Measurements from ENCODE around the gene ATP13A2. TPM values are rescaled to one million over a fixed set of nuclear protein-coding genes. Genes with fewer than 3 reads are reported as not detected.

ATP13A2 gene
- total RNA-seq, 1 donor from 2014 or later, result 69.5 TPM

DNA sequence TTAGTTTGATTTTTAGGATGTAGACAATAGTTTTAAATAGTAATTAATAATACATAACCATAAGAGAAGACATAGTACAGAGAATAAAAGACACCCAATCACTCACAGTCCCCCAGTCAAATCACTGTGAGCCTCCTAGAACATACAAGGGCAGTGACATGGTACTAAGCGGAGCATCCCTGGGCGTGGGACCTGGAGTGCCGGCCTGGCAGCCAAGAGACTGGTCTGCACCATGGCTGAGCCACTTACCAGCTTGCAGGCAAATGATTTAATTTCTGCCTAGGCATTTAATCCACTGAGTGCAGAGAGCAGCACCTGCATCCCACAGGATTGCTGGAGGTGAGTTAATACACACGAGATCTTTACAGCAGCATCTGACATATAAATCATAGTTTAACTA is 21.8 kb upstream of the ATP13A2 start:
- intact Hi-C loops (cut with micrococcal nuclease), result no loop called here

DNA sequence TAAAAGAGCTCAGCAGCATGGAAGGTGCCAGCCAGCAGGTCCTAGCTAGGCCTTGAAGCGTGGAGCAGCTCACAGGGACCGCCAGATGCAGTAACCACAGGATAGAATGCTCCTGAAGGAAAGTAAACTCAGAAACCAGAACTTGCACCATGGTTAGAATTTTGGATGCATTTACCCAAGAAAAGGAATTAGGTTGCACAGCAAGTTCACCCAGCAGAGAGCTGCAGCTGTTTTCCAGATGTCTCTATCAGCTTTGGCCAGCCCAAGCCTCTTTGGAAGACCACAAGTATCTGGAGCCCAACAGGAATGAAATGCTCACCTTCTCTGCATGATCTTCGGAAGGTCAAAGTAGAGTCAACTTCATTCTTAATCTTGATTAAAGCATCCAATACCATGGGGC is 21.0 kb upstream of the ATP13A2 start:
- intact Hi-C loops (cut with micrococcal nuclease), result no loop called here

DNA sequence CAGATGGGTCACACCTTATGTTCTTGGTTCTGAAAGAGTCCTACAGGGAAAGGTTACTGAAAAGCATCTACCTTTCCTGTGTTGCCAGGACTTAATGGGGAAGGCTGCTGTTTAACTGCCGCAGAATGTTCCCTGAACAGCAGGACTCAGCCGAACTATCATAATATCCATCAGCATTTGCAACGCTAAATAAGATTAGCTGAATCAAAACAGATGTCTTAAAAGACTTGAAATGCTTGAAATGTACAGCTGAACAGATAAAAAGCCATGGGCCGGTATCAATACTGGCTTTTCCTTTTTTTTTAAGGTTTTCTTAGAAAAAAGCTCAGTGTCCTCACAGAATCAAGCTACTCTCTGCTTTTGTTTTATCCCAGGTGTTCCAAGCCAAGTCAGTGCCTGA is 19.7 kb upstream of the ATP13A2 start:
- intact Hi-C loops (cut with micrococcal nuclease), result no loop called here

DNA sequence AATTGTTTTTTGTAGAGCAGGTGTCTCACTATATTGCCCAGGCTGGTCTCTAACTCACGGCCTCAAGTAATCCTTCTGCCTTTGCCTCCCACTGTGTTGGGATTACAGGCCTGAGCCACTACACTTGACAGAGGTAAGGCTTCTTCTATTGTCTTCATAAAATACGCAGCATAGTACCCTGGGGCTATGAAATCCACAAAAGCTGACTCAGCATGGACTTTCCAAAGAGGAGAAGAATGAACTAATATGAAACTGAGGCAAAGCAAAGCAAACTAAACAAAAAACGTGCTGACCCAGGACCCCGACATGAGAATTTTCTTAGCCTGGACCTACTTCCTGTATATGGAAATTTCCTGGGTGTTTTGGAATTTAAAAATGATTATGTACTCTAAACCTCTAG is 18.5 kb upstream of the ATP13A2 start:
- intact Hi-C loops (cut with micrococcal nuclease), result no loop called here

DNA sequence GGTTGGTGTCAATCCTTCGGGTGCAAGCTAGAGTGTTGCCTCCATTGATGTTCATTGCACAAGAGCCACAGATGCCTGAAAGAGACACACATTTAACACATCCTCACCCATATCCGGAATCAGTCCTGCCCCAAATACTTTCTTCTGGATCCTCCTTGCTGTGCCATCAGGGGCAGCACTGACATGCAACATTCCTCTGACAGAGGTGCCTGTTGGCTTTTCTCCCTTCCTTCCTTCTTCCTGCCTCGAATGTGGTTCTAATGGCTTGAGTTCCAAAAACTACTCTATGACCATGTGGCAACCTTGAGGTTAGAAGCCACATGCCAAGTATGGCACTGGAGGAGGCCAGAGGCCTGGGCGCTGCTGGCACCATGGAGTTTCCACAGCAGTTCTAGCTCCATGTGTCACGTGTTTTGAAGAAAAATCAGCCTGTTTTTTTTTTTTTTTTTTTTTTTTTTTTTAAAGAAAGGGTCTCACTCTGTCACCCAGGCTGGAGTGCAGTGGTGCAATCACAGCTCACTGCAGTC is 17.0 kb upstream of the ATP13A2 start:
- intact Hi-C loops (cut with micrococcal nuclease), result no loop called here

DNA sequence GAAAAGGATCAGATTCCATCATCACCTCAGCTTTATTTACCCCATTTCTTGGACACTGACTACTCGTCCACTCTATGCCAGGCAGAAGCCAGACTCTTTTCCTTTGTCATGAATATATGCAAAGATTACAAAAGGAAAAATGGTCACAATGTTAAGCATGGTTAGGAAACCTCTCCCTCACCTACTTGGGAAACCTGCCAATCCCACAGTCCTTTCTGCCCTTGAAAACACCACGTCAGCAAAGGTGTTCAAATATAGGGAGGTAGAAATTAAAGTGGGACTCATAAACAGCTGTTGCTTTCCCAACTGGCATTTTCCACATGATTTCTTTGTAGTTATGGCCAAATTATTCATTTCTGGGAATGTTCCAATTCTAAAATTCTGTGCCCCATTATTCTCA is 16.2 kb upstream of the ATP13A2 start:
- intact Hi-C loops (cut with micrococcal nuclease), result no loop called here

DNA sequence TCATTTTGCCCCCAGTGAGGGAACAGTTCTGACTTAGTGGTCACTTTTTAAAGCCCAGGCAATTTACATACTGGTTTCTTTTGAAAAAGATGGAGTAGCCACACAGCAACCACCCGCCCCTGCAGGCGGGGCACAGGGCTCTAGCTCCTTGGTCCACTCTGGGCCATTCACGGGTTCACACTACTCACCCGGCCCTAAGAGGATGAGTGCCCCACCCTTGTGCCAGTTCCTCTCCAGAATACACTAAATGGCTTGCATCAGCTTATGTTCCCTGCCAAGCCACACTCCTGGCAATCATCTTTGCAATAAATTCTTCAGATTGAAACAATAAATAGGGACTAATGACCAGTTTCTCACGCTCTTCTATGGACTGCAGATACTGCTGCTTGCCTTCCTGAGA is 15.7 kb upstream of the ATP13A2 start:
- intact Hi-C loops (cut with micrococcal nuclease), result no loop called here

DNA sequence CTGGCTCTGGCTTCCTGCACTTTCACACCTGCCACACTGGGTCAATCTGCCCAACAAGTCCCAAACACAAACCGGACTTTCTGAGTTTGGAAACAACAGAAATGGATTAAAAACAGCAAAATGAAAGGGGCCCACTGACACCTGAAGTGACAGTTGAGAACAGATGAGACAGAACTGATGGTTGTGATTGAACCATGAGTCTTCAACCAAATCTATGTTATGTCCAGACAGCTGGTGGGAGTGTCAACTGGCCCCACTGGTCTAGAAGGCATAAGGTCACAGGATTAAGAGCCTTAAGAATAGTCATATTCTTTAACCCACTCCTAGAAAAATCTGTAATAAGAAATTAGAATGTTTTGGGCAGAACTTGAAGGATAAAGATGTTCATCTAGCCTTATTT is 13.0 kb upstream of the ATP13A2 start:
- intact Hi-C loops (cut with micrococcal nuclease), result no loop called here

DNA sequence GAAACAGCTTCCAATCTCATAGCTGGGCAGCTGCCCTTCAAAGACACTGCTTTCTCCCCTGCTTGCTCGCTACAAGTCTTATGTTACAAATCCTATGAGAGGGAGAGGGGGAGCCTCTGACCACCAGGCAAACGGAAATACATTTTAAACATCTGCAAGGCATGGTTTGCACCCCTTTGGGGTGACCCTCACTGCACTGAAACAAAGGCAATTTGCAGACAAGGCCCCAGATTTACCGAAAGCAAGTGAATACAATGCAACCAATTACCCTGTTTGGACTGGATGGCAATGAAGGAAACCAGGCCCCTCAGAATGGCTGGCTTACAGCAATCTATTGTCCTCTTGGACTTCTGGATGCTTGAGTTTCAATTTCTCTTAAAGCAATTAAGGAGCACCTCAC is 11.8 kb upstream of the ATP13A2 start:
- intact Hi-C loops (cut with micrococcal nuclease), result no loop called here

DNA sequence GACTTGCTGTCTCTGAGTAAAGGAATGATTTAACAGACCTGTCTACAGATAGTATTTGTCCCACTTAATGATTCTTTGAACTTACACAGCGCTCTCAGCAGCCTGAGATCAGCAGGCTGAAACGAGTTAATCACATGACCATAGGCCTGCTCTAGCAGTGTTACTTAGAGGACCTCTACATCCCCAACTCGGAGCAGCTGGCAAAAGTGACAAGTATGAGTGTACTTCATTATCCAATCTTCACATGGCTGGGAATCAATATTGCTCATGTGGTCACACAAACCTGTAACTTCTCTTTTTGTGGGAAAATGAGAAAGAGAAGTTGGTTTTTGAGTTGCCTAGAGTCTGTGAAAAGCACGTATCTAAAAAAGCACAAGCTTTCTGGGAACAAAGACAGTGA is 11.4 kb upstream of the ATP13A2 start:
- intact Hi-C loops (cut with micrococcal nuclease), result no loop called here

DNA sequence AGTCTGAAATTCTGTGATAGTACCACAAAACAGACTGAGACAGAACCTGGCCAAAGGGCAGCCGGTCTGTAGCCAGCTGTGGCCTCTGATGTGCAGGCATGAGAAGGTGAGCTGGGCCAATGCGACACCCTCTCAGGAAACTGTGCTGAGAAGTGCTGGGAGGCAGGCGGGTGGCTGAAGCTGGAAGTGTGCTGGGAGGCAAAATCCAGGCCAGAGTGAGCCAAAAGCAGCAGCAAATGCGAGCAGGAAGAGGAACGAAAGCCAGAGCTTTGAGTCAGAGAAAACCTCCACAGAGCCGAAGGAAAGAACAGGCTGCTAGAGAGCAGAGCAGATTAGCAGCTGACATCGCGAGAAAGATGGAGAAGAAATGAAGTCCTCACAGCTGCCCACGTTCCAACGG is 10.2 kb upstream of the ATP13A2 start:
- intact Hi-C loops (cut with micrococcal nuclease), result no loop called here

DNA sequence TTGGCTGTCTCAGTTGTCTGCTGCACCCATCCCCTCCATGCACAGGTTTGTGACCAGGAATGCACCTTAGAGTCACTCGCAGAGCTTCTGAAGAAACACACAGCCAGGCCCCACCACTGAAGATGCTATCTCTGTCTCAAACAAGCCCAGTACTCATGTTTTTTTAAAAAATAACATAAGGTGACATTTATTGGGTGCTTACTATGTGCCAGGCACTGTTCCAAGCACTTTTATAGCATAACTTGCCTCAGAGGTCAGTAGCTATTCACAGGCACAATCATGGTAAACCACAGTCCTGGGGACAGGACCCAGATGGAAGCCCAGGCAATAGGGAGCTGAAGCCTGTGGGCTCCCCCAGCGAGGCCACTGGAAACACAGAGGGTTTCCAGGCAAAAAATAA is 8.8 kb upstream of the ATP13A2 start:
- intact Hi-C loops (cut with micrococcal nuclease), result no loop called here

DNA sequence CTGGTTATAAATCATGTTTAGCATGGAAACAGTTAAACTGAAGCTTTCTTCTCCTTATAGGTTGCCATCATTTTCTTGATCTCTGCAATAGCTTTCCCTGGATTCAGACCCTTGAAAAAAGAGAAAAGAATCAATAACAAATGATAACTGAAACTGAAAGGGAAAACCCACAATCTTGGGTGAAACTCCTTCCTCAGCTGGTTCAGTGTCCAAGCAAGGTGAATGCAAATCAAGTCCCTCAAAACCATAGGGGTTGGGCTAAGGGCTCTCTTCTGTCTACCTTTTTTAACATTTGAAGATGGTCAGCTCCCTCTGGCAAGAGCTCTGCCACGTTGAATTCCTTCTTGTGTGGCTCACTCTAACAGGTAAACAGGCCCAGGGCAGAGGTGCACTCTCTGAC is 7.1 kb upstream of the ATP13A2 start:
- intact Hi-C loops (cut with micrococcal nuclease), result no loop called here

DNA sequence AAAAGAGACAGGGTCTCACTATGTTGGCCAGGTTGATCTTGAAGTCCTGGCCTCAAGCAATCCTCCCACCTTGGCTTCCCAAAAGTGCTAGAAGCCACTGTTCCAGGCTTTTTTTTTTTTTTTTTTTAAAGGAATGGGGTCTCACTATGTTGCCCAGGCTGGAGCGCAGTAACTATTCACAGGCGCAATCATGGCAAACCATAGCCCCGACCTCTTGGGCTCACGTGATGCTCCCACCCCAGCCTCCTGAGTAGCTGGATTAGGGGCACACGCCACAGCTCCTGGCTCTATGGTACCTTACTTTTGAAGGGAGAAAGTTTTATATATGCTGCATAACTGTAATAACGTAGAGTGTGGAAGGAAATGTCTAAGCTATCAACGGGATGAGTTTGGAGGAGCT is 5.7 kb upstream of the ATP13A2 start:
- intact Hi-C loops (cut with micrococcal nuclease), result no loop called here

DNA sequence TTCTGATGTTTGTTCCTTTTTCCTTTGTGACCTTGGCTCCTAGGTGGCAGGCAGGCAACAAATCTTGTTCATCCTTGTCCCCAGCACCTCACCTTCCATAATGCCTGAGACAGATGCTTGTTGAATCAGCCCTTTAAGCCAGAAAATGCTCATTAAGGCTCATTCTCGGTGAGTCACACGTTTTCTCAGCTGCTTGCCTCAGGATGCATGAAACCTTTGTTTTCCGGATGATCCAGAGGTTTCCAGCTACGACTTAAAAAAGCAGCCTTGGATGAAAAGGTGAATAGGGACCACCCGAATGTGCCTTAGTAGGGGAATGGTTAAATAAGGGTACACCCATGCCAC is 4.6 kb upstream of the ATP13A2 start:
- intact Hi-C loops (cut with micrococcal nuclease), result no loop called here

DNA sequence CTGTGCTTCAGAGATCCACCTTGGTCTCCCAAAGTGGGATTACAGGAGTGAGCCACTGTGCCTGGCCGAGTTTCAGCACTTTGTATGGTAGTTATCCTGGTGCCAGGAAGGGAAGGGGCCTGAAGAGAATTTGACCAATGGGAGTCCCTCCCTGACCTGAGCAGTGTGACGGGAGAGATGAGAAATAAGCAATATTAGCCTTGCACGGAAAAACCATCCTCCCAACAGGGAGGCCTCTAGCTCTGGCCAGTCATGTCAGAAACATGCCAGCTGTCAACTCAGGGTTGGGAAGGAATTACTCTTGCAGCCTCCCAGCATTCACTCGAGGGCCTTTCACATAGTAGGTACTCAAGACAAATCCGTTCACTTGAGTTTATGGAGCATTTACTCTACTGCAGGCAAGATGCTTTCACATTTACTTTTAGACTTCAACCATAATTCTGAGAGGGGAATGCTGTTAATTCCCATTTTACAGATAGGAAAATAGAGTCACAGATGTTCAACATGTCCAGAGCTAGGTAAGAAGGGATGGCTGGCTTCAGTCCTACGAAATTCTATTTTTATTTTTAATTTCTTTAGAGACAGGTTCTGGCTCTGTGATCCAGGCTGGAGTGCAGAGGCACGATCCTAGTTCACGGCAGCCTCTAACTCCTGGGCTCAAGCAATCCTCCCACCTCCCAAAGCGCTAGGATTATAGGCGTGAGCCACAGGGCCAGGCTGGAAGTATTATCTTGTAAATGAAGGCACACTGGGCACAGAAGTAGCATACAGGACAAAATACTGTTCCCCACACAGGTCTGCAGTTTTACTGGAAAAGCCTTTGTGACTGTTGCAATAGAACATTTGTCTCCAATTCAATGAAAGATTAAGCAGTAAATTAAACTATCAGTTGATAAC is 3.2 kb upstream of the ATP13A2 start:
- intact Hi-C loops (cut with micrococcal nuclease), result loop anchor here (5.0 kb wide), 1 partner anchor 1493 kb away; the partner anchor contains the start of gene CASP9

DNA sequence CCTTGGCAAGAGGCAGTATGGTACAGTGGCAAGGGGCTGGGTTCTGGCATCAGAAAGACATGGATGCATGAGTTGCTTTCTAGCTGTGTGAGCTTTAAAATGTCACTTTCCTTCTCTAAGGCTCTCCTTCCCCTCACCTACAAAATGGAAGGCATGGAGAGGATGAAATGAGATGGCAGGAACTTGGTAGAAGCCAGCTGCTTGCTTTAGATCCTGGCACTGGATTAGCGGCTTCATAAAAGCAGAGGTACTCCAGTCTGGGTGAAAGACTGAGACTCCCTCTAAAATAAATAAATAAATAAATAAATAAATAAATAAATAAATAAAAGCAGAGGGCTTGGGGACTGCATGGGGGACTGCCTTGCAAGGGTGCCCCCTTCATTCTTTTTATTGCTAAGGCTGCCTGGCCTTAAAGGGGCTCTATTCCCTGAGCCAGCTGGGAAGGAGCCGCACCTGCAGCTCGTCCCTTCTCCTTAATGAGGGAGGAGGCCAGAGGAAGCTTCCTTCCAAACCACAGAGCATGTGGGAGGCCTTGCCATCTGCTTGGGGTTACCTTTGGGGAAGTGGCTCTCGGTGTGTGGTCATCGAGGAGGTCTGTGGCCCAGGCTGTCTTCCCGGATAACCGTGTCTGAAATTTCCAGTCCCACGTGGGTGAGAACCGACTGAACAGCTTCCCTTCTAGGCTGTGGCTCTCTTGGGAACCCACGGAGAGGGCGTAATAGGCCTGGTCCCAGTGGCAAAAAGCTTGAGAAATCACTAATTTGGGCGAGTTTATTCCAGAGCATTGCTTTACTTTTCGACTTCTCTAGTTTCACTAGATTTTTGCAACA is 2.0 kb upstream of the ATP13A2 start:
- intact Hi-C loops (cut with micrococcal nuclease), result loop anchor here (2.0 to 5.0 kb wide), 3 partner anchors 99 to 1491 kb away; partner anchors contain the start of gene CASP9

DNA sequence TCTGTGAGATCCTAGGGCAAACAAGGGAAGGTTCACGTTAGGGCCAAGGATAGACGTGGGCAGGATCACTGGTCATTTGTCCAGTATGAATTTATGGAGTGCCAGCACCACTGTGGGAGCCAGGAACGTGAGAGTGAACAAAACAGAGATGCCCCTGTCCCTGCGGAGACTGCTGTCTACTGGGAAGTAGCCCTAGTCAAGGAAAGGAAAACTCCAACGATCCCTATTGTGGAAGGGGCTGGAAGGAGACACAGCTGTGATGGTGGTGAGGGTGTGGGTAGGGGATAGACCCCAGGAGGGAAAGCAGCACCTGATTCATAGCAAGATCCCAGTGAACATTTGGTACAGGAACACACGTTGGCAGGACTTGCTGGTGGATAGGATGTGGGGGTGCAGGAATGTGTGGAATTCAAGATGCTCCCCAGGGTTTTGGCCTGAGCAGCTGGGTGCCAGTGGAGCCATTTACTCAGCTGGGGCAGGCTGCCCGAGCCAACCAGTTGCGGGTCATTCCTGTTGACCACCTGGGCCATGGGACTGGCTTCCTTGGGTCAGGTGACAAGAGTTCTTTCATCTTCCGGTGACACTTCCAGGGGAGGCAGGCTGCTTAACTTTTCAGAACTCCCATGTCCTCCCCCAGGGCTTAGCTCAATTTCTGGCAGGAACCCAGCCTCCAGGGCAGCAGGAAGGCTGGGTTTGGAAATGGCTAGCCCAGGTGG is 1.2 kb upstream of the ATP13A2 start:
- intact Hi-C loops (cut with micrococcal nuclease), result loop anchor here (1.0 to 5.0 kb wide), 5 partner anchors 41 to 1491 kb away; partner anchors contain the start of genes CASP9 and SDHB

DNA sequence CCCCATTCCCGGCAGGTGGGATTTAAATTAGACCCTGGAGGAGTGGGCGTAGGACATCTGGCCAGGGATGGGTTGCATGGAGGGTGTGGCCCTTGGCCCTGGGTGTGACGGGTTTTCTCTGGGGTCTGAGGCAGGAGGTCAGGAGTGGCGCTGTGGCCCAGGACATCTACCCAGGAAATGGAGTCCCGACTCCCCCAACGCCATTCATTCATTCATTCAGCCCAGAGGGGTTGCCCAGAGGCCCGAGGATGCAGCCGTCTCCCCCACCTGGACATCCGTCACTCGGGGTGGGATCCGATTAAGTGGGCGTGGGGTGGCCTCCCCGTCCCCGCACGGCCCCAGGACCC is 663 bp downstream of the ATP13A2 start:
- intact Hi-C loops (cut with micrococcal nuclease), result loop anchor here (5.0 kb wide), 1 partner anchor 1489 kb away; the partner anchor contains the start of gene CASP9

DNA sequence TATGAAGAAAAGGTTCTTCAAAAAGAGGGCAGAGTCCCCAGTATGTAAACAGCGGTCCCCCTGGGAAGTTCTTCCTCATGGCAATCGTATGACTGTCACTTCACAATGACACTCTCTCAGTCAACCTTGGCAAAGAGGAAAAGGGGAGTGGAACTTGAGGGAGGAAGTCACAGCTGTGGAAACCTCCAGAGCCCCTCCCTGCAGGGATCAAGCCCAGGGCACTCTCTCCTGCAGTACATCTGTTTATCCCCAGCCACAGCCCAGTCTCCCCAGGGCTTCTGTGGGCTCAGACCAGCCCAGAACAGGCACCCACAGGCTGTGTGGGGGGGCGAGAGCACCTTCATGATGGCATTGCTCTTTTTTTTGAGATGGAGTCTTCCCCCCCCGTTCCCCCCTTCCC is 2.0 kb downstream of the ATP13A2 start:
- intact Hi-C loops (cut with micrococcal nuclease), result loop anchor here (5.0 kb wide), 1 partner anchor 1487 kb away; the partner anchor contains the start of gene CASP9

DNA sequence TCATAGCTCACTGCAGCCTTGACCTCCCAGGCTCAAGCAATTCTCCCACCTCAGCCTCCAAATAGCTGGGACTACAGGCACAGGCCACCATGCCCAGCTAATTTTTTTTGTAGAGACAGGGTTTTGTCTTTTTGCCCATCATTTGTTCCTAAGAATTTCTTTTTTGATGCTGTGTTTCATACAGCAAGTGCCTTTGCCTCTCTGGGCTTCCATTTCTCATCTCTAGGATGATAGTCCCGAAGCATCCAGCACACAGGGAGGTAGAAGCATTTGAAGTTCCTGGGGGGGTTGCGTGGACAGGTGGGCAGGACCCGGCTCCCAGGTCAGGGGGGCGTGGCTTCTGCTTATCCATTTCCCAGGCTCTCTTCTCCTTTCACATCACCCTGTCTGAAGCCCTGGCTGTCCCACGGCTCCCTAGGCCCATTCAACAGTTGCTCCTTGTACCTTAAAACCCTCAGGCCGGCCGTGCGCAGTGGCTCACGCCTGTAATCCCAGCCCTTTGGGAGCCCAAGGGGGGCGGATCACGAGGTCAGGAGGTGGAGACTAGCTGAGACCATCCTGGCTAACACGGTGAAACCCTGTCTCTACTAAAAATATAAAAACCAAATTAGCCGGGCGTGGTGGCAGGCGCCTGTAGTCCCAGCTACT is 3.4 kb downstream of the ATP13A2 start:
- intact Hi-C loops (cut with micrococcal nuclease), result no loop called here
